Testis (tissue), 2 donors: ENCODE results near the gene IL10.

Experiments
- POLR2A ChIP-seq: fragments of 450-650 bp; IDR thresholded peaks from one replicate; pipeline ENCODE4 v1.6.1; 2017; ENCODE audit warnings: antibody characterized with exemption, mild to moderate bottlenecking, moderate library complexity
- TF ChIP-seq, protein P1 (sequence below), 3 experiments: fragments of 450-650 bp in 2 of 3; fragments of 200-600 bp in 1 of 3; sonication (generic) in 1 of 3; IDR thresholded peaks; one replicate each; pipeline ENCODE4 v1.5.1; 2016 to 2019; ENCODE audit warnings: antibody characterized with exemption in 3 of 3, mild to moderate bottlenecking in 2 of 3, moderate library complexity in 1 of 3

DNA sequence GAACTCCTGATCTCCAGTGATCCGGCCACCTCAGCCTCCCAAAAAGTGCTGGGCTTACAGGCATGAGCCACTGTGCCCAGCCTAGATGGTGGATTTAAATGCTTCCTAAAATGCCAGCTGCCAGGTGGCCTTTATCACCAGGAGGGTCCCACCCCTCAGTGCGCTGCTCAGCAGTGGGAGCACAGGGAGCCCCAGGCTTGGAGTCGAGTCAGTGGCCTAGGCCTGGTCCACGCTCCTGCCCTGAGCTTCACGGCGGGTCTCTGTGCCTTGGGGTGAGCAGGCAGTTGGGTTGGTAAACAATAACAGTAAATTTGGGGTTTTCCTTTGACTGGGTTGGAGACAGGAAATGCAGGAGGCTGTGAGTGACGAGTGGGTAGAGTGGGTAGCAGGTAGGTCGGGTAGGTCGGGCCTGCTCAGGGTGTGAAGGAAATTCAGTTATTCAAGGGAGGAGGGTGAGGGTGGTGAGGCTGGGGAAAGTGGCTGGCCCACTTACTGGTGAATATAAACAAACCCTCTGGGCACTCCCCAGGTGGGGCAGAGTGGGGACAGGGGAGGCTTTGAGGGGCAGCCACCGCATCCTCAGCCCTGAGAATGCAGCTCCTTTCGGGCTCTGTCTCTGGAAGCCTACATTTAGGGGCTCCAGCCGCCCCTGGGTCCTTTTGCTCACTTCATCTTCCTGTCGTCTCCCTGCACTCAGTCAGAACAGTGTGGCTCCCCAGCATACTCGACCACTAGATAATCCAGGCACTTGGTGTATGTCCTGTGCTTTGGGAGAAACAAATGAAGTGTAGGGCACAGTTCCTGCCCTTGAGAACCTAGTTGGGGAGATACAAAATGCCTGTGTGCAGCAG, 35.2 kb downstream of the IL10 start:
- TF ChIP-seq, protein P1, sequence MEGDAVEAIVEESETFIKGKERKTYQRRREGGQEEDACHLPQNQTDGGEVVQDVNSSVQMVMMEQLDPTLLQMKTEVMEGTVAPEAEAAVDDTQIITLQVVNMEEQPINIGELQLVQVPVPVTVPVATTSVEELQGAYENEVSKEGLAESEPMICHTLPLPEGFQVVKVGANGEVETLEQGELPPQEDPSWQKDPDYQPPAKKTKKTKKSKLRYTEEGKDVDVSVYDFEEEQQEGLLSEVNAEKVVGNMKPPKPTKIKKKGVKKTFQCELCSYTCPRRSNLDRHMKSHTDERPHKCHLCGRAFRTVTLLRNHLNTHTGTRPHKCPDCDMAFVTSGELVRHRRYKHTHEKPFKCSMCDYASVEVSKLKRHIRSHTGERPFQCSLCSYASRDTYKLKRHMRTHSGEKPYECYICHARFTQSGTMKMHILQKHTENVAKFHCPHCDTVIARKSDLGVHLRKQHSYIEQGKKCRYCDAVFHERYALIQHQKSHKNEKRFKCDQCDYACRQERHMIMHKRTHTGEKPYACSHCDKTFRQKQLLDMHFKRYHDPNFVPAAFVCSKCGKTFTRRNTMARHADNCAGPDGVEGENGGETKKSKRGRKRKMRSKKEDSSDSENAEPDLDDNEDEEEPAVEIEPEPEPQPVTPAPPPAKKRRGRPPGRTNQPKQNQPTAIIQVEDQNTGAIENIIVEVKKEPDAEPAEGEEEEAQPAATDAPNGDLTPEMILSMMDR (IDR thresholded peaks at IDR 0.05): no peak
- no peak for TF ChIP-seq POLR2A
